ENCODE measurements around the gene NLRP13. TPM values are rescaled to one million over a fixed set of nuclear protein-coding genes. Genes with fewer than 3 reads are reported as not detected.

NLRP13 gene
- total and polyA plus RNA-seq, 9 donors = 0.27 to 0.65 TPM; not detected in 7

DNA sequence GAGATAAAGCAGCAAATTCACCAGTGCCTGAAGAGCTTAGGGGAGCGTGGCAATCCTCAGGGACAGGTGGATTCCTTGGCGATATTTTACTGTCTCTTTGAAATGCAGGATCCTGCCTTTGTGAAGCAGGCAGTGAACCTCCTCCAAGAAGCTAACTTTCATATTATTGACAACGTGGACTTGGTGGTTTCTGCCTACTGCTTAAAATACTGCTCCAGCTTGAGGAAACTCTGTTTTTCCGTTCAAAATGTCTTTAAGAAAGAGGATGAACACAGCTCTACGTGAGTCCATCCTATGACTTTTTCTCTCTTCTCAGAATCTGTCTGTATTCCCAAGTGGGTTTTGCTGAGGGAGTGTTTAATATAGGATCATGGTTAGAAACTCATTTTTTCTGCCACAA, 73.2 kb downstream of the NLRP13 start:
- Histone ChIP-seq H3K4me1 (ENCODE audit: insufficient read depth) (no peaks in the 10 kb centered on the region), H3K36me3 (no peaks in the 10 kb centered on the region), H3K27ac (no peak overlapping the region), H3K9me3 (no peaks in the 10 kb centered on the region), H3K27me3 (no peaks in the 10 kb centered on the region), H3K4me3 (no peak overlapping the region)
- no peak for DNase-seq
- no peak for TF ChIP-seq EP300 (IDR thresholded peaks at IDR 0.05)
- no peak for TF ChIP-seq CTCF (IDR thresholded peaks at IDR 0.05)
- TF ChIP-seq POLR2A (IDR thresholded peaks at IDR 0.05) = no peak
- intact Hi-C loops (cut with DNase I) = no loop called here
- 61 to 68% (median 63%) methylated on average over 5 of the region's 5 CpGs for WGBS, 3 donors

DNA sequence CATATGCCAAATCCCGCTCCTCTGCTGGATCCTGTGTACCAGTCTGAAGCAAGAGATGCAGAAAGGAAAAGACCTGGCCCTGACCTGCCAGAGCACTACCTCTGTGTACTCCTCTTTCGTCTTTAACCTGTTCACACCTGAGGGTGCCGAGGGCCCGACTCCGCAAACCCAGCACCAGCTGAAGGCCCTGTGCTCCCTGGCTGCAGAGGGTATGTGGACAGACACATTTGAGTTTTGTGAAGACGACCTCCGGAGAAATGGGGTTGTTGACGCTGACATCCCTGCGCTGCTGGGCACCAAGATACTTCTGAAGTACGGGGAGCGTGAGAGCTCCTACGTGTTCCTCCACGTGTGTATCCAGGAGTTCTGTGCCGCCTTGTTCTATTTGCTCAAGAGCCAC, 73.7 kb downstream of the NLRP13 start:
- TF ChIP-seq EP300 (IDR thresholded peaks at IDR 0.05) (no peak), CTCF (IDR thresholded peaks at IDR 0.05) (no peak), POLR2A (IDR thresholded peaks at IDR 0.05) (no peak)
- Histone ChIP-seq H3K27me3 (no peaks in the 10 kb centered on the region), H3K4me1 (ENCODE audit: insufficient read depth) (no peaks in the 10 kb centered on the region), H3K27ac (no peak overlapping the region), H3K9me3 (no peaks in the 10 kb centered on the region), H3K36me3 (no peaks in the 10 kb centered on the region), H3K4me3 (no peak overlapping the region)
- no peak for DNase-seq
- WGBS, 3 donors = 86 to 90% (median 88%) methylated on average over 14 of the region's 14 CpGs
- intact Hi-C loops (cut with DNase I) = no loop called here

- Histone ChIP-seq H3K9me3 (no peaks in the 10 kb centered on the region), H3K27ac (no peak overlapping the region), H3K4me1 (ENCODE audit: insufficient read depth) (no peaks in the 10 kb centered on the region), H3K27me3 (no peaks in the 10 kb centered on the region), H3K36me3 (no peaks in the 10 kb centered on the region), H3K4me3 (no peak overlapping the region)
- 87 to 90% (median 88%) methylated on average over 23 of the region's 23 CpGs for WGBS, 3 donors
- intact Hi-C loops (cut with DNase I) = no loop called here
- TF ChIP-seq CTCF (IDR thresholded peaks at IDR 0.05) (no peak), POLR2A (IDR thresholded peaks at IDR 0.05) (no peak)
- no peak for DNase-seq
Measured at GRCh38 chr19:55857974-55858373, 74.2 kb downstream of the NLRP13 start.

DNA sequence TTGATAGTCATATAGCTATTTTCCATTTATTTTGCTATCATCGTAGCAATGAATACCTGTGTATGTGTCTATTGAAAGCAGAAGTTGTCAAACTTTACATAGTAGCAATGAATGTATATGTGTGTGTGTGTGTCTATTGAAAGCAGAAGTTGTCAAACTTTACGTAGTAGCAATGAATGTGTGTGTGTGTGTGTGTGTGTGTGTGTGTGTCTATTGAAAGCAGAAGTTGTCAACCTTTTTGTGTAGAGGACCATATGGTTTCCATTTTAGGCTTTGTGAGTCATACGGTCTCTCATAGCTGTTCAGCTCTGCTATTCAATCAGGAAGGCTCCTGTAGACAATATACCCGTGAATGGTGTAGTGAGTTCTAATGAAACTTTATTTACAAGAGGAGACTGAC, 75.0 kb downstream of the NLRP13 start:
- H3K4me3 ChIP-seq = no peak overlapping the region
- no peak for TF ChIP-seq EP300 (IDR thresholded peaks at IDR 0.05)
- TF ChIP-seq POLR2A (IDR thresholded peaks at IDR 0.05) = no peak
- TF ChIP-seq CTCF (IDR thresholded peaks at IDR 0.05) = no peak
- DNase-seq = no peak
- H3K4me1 ChIP-seq (ENCODE audit: insufficient read depth) = no peaks in the 10 kb centered on the region
- no peak overlapping the region for H3K27ac ChIP-seq
- no peaks in the 10 kb centered on the region for H3K9me3 ChIP-seq
- WGBS, 3 donors = 61 to 84% (median 71%) methylated on average over 4 of the region's 4 CpGs
- H3K36me3 ChIP-seq = no peaks in the 10 kb centered on the region
- no peaks in the 10 kb centered on the region for H3K27me3 ChIP-seq
- intact Hi-C loops (cut with DNase I) = no loop called here

DNA sequence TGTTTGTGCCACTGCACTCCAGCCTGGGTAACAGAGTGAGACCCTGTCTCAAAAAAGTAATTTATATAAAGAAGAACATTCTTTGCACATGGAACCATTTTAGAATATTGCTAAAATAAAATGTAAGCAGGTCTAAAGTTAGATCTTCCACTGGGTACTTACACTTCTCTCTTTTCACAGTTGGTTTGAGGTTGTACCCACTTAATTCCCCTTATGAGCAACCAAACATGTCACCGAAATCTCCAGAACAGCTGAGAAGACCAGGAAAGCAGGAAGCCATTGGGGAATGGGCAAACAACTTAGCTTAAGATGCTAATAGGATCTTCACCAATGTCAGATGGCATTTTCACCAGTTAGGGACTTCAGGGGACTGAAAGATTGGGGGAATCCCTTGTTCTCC, 77.0 kb downstream of the NLRP13 start:
- Histone ChIP-seq H3K27me3 (no peaks in the 10 kb centered on the region), H3K36me3 (no peaks in the 10 kb centered on the region), H3K4me1 (ENCODE audit: insufficient read depth) (no peaks in the 10 kb centered on the region), H3K27ac (no peak overlapping the region), H3K4me3 (no peak overlapping the region), H3K9me3 (no peaks in the 10 kb centered on the region)
- intact Hi-C loops (cut with DNase I) = no loop called here
- WGBS, 3 donors = 63 to 88% (median 88%) methylated on average over 1 of the region's 1 CpG
- DNase-seq = no peak
- no peak for TF ChIP-seq POLR2A (IDR thresholded peaks at IDR 0.05)
- no peak for TF ChIP-seq EP300 (IDR thresholded peaks at IDR 0.05)
- no peak for TF ChIP-seq CTCF (IDR thresholded peaks at IDR 0.05)
